PC-3 (cell line): Measurements from ENCODE around the gene MYLK.

Experiments
- EZH2 ChIP-seq: fragments of 300-600 bp; sonication (generic); IDR thresholded peaks from one replicate; pipeline ENCODE4 v1.6.1; 2017; ENCODE audit warnings: antibody characterized with exemption, mild to moderate bottlenecking, low read length; ENCODE audit not compliant: unreplicated experiment
- EZH2phosphoT487 ChIP-seq: fragments of 300-600 bp; sonication (generic); IDR thresholded peaks from 2 replicates; pipeline ENCODE4 v1.6.1; 2018; ENCODE audit warnings: mild to moderate bottlenecking, antibody characterized with exemption, low read length, borderline replicate concordance
- TF ChIP-seq, protein P1 (sequence below): fragments of 300-600 bp; sonication (generic); conservative IDR thresholded peaks from 2 replicates; pipeline ENCODE4 v1.5.1; 2017; ENCODE audit warnings: antibody characterized with exemption, low read depth, mild to moderate bottlenecking, low read length

DNA sequence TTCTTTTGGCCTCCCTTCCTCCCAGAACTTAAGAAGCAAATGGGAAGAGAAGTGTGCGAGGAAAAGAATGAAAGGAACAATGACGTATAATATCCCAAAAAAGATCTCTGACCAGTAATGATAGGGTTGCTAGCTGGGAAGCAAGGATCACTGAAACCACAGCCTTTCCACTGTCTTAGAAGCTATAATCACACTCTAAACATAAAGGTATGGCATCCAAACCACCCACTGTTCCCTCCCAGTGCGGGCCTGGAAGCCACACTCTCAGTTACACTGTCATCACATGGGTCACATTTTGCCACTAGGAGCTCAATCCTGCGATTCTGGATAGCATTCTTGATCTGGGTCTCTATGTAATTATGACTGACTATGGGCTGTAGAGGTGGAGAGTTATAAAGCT lies 167.7 kb downstream of the MYLK start:
- TF ChIP-seq, protein P1, sequence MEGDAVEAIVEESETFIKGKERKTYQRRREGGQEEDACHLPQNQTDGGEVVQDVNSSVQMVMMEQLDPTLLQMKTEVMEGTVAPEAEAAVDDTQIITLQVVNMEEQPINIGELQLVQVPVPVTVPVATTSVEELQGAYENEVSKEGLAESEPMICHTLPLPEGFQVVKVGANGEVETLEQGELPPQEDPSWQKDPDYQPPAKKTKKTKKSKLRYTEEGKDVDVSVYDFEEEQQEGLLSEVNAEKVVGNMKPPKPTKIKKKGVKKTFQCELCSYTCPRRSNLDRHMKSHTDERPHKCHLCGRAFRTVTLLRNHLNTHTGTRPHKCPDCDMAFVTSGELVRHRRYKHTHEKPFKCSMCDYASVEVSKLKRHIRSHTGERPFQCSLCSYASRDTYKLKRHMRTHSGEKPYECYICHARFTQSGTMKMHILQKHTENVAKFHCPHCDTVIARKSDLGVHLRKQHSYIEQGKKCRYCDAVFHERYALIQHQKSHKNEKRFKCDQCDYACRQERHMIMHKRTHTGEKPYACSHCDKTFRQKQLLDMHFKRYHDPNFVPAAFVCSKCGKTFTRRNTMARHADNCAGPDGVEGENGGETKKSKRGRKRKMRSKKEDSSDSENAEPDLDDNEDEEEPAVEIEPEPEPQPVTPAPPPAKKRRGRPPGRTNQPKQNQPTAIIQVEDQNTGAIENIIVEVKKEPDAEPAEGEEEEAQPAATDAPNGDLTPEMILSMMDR: no peak
- TF ChIP-seq EZH2: no peak
- TF ChIP-seq EZH2phosphoT487: no peak
